IgD-negative memory B cell (primary cell): ENCODE results near the gene NOD2. TPM values are rescaled to one million over a fixed set of nuclear protein-coding genes. Genes with fewer than 3 reads are reported as not detected.
A peak's percentile ranks its signal among the peaks of the same experiment; 100 is the strongest.

Experiments
- H3K27ac Mint-ChIP-seq, 3 donors: one replicate each; pipeline ENCODE4 v1.8.0; 2020 to 2022; ENCODE audit warnings: mild to moderate bottlenecking in 3 of 3, mixed read lengths in 3 of 3, moderate library complexity in 1 of 3
- H3K27me3 Mint-ChIP-seq: one replicate; pipeline ENCODE4 v1.8.0; 2021; ENCODE audit warnings: mixed read lengths
- H3K36me3 Mint-ChIP-seq: one replicate; pipeline ENCODE4 v1.8.0; 2020; ENCODE audit warnings: mild to moderate bottlenecking, mixed read lengths
- H3K4me1 Mint-ChIP-seq, 3 donors: one replicate each; pipeline ENCODE4 v1.8.0; 2020 to 2022; ENCODE audit warnings: mixed read lengths in 3 of 3, mild to moderate bottlenecking in 1 of 3
- H3K4me3 Mint-ChIP-seq, 4 donors: one replicate each; pipeline ENCODE4 v1.8.0; 2020 to 2022; ENCODE audit warnings: mild to moderate bottlenecking in 4 of 4, mixed read lengths in 4 of 4, moderate library complexity in 3 of 4
- H3K9me3 Mint-ChIP-seq, 3 donors: one replicate each; pipeline ENCODE4 v1.8.0; 2020 to 2021; ENCODE audit warnings: mixed read lengths in 3 of 3, mild to moderate bottlenecking in 1 of 3
- polyA plus RNA-seq: library from polyadenylated mRNA; unstranded; fragments of 300-500 nt; fragmentation: Illumina TruSeq; gene quantifications from one replicate; pipeline ENCODE4 v1.2.3, GENCODE V29; 2021

The NOD2 gene
- polyA plus RNA-seq, 1 donor from 2014 or later = 0.86 TPM

DNA sequence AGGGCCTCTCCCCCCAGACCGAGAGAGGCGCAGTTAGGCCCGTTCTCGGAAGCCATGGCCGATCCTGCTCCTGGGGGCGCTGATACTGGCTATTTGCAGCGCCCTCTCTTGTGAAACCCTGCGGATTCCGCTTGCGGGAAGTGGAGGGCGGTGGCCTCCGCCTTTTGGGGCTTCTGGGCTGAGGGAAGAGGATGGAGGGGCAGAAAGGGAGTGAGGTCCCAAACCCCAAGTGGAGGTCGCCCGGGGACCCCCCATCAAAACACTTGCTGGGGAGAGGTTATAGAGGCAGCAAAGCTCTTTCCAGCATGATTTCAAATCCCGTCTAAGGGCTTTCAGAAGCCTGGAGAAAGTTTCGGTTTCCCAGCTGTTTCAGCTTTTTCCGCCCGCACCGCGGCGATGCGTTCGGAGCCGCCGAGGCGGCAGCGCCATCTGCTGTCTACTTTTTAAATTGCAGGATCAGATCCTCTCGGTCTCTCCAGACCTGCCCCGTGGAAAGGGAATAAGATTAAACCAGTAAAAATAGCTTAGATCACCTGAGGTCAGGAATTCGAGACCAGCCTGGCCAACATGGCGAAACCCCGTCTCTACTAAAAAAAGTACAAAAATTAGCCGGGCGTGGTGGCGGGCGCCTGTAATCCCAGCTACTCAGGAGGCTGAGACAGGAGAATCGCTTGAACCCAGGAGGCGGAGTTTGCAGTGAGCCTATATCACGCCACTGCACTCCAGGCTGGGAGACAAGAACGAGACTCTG is 28.1 kb upstream of the NOD2 start:
- peaks cover 0 to 2% (median 0%) of the 10 kb centered on the region in 3 donors for H3K9me3 Mint-ChIP-seq
- H3K4me1 Mint-ChIP-seq = peaks cover 13 to 23% (median 16%) of the 10 kb centered on the region in 3 donors
- H3K36me3 Mint-ChIP-seq = peaks cover 3% of the 10 kb centered on the region
- H3K27ac Mint-ChIP-seq = peak overlapping the region in 2 of 3 donors; percentile 63 to 90
- H3K27me3 Mint-ChIP-seq = no peaks in the 10 kb centered on the region
- H3K4me3 Mint-ChIP-seq = peak overlapping the region; percentile 72 to 90 (median 81)

DNA sequence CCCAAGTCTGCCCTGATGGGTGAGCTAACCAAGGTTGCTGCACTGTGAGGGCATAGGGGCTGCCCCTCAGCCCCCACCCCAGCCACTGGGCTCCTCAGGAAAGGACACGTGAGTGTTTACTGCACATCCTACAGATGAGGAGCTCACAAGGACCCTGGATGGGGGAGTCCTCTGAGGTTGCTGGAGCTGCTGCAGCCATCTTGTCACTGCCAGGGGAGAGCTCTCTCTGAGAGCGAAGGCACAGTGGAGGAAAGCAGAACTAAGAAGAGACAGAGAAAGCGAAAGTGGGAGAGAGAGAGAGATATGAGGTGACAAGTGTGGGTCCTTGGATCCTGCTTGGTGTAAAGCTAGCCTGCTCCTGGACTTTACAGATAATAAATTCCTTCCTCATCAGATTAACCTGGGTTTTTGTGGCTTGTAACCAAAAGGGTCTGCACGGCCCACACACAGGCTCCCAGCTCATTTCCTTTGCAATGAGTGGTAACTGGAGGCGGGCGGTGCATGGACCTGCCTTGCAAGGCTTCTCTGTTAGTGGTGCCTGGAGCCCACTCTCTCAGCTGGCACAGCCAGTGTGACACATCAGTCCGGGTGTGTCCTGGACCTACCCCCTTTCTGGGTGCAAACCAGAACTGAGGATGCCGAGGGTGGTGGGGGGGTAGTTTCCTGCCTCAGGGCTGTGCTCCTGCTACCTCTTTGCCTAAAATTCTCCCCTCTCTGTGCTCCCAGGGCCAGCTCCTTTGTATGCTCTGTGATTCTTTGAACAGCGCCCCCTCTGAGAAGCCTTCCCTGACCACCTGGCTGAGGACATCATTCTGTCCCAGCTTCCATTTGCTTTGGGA is 26.5 kb upstream of the NOD2 start:
- Mint-ChIP-seq H3K4me1 (peaks cover 16 to 29% (median 20%) of the 10 kb centered on the region in 3 donors), H3K36me3 (peaks cover 10% of the 10 kb centered on the region), H3K9me3 (peaks cover 0 to 6% (median 4%) of the 10 kb centered on the region in 3 donors)

DNA sequence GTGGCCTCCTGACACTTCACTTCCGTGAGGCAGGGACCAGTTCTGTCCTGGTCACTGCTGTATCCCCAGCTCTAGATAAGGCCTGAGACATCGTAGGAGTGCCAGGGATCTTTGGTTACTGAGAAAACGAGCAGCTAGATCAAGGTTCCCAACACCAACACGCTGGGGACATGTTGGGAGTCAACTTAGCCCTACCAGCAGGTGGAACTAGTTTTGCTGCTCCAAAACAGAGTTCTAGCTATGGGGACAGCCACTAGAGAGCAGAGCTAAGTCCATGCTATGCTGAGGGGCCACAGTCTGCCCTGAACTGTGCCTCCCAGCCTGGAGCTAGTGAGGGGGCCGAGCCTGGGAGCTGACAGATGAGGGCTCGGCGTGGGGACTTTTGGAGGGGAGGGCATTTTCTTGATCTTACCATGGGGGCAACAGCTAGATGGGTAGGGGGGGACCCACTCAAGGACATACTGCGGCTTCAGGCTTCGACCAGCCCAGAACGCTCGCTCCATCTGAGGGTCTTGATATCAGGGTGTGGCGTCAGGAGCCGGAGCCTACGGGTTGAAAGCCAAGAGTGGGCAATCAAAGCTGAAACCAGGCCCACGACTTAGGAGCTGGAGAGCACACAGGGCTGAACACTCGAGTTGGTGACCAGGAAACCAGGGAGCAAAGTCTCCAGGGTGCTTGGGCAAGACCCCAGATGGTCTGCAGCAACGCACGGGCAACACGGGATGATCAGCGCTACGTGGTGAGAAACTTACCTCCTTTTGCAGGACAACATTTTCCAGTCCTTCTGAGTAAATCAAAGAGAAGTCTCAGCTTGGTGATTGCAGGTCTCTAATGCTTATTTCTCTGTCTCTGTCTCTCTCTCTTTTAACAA is 25.7 kb upstream of the NOD2 start:
- Mint-ChIP-seq H3K36me3 (peaks cover 12% of the 10 kb centered on the region), H3K9me3 (peaks cover 0 to 7% (median 2%) of the 10 kb centered on the region in 3 donors), H3K4me1 (peaks cover 16 to 29% (median 20%) of the 10 kb centered on the region in 3 donors), H3K27ac (peak overlapping the region in 2 of 3 donors; percentile 36 to 80), H3K4me3 (peak overlapping the region in 1 of 4 donors; percentile 41), H3K27me3 (no peaks in the 10 kb centered on the region)

More for the DNA sequence above, 26.5 kb upstream of the NOD2 start:
- H3K4me3 Mint-ChIP-seq = peak overlapping the region; percentile 18 to 89 (median 60)
- peak overlapping the region; percentile 12 to 78 (median 76) for H3K27ac Mint-ChIP-seq
- H3K27me3 Mint-ChIP-seq = no peaks in the 10 kb centered on the region

GRCh38 chr16:50668368-50669008 is 24.9 kb upstream of the NOD2 start:
- Mint-ChIP-seq H3K27ac (peak overlapping the region in 2 of 3 donors; percentile 36 to 80), H3K36me3 (peaks cover 14% of the 10 kb centered on the region), H3K4me3 (no peak overlapping the region), H3K27me3 (no peaks in the 10 kb centered on the region), H3K4me1 (peaks cover 16 to 29% (median 20%) of the 10 kb centered on the region in 3 donors), H3K9me3 (peaks cover 2 to 7% (median 2%) of the 10 kb centered on the region in 3 donors)

DNA sequence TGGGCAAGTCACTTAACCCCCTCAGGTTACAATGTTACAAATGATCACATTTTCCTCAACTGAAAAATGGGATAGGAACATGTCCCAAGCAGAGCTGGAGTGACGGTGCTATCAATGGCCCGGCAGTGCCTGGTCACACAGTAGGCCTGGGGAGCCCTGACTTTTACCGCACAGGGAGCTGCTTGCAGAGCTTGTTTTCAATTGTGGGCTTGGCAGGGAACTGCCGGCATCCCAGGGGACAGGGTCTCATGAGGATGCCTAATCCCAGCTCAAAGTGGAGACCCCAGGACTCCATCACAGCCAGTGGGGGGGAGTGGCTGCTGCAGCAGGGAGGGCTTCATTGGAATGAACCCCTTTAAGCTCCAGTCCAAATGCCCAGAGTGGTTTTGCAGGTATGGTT is 23.7 kb upstream of the NOD2 start:
- no peaks in the 10 kb centered on the region for H3K27me3 Mint-ChIP-seq

GRCh38 chr16:50670476-50670875 is 22.9 kb upstream of the NOD2 start:
- H3K36me3 Mint-ChIP-seq = peaks cover 25% of the 10 kb centered on the region
- peaks cover 2 to 7% (median 2%) of the 10 kb centered on the region in 3 donors for H3K9me3 Mint-ChIP-seq
- H3K27me3 Mint-ChIP-seq = no peaks in the 10 kb centered on the region
- peaks cover 13 to 26% (median 18%) of the 10 kb centered on the region in 3 donors for H3K4me1 Mint-ChIP-seq
- no peak overlapping the region for H3K27ac Mint-ChIP-seq
- H3K4me3 Mint-ChIP-seq = no peak overlapping the region

More for the DNA sequence above, 23.7 kb upstream of the NOD2 start:
- Mint-ChIP-seq H3K36me3 (peaks cover 21% of the 10 kb centered on the region), H3K27ac (no peak overlapping the region), H3K4me1 (peaks cover 16 to 29% (median 20%) of the 10 kb centered on the region in 3 donors), H3K4me3 (no peak overlapping the region), H3K9me3 (peaks cover 2 to 7% (median 2%) of the 10 kb centered on the region in 3 donors)

- H3K27me3 Mint-ChIP-seq = no peaks in the 10 kb centered on the region
- H3K9me3 Mint-ChIP-seq = peaks cover 2 to 7% (median 2%) of the 10 kb centered on the region in 3 donors
- H3K27ac Mint-ChIP-seq = peak overlapping the region in 2 of 3 donors; percentile 40 to 86
- H3K4me1 Mint-ChIP-seq = peaks cover 10 to 21% (median 15%) of the 10 kb centered on the region in 3 donors
- peaks cover 24% of the 10 kb centered on the region for H3K36me3 Mint-ChIP-seq
- peak overlapping the region in 1 of 4 donors; percentile 53 for H3K4me3 Mint-ChIP-seq
Observed at GRCh38 chr16:50671644-50672260, 21.7 kb upstream of the NOD2 start.

GRCh38 chr16:50673496-50674275 is 19.7 kb upstream of the NOD2 start:
- H3K27ac Mint-ChIP-seq = no peak overlapping the region
- peaks cover 8 to 12% (median 9%) of the 10 kb centered on the region in 3 donors for H3K4me1 Mint-ChIP-seq
- peaks cover 23% of the 10 kb centered on the region for H3K36me3 Mint-ChIP-seq
- H3K9me3 Mint-ChIP-seq = peaks cover 2 to 7% (median 2%) of the 10 kb centered on the region in 3 donors
- no peak overlapping the region for H3K4me3 Mint-ChIP-seq
- no peaks in the 10 kb centered on the region for H3K27me3 Mint-ChIP-seq

DNA sequence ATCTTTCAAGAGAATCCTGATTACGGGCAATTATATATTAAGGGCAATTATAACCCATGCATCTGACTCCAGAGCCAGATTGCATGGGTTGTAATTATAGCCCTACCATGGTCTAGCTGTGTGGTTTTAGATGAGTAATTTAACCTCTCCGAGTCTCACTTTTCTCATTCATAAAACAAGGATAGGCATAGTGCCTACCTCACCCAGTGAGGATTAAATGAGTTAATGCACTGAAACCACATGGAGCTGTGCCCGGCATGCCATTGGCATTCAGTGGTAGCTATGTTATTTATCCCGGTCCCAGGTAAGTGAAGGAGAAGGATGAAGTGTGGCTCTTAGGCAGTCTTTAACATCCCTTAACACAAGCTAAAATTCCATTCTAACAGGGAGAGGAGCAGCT is 18.6 kb upstream of the NOD2 start:
- Mint-ChIP-seq H3K27ac (peak overlapping the region in 2 of 3 donors; percentile 8 to 69), H3K27me3 (peaks cover 2% of the 10 kb centered on the region), H3K9me3 (peaks cover 2 to 7% (median 2%) of the 10 kb centered on the region in 3 donors), H3K4me3 (no peak overlapping the region), H3K4me1 (peaks cover 13 to 21% (median 19%) of the 10 kb centered on the region in 3 donors), H3K36me3 (peaks cover 23% of the 10 kb centered on the region)

DNA sequence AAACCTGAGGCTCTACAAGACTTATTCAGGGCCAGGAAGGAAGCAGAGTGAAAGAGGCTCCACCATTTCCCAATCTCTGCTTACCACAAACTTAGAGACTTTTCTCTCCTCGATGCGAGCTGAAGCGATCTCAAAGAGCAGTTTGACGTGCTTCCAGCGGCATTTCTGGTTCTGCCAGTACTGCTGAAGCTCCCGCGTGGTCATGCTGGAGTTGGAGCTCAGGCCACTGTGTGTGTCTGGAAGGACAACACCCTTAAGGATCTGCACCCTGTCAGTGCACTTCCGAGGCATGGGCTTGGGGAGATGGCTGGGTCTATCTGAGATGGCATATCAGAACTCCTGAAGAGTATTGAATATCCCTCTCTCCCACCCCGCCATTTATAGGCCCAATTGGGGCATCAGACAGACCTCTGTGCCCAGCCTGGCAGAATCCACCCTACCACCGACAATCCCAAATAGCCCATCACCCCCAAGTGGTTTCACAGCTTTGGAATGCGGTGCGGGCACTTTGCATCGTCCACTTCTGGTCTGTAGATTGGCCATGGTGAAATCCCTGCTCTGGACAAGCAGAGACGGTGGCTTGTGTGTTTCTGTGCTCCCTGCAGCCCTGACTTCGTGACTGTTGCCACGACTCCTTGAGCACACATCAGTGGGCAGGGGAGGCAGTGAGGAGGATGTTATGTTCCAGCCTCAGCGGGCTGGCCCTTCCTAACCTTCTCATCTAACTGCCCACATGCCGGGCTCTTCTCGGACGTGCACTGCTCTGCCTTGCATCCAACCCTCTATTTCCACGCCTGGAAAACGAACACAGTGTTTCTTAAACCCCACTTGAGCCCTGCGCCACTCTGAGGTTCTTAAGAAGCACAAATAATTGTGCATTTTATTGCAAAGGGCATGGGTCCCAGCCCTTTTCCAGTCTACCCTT is 17.5 kb upstream of the NOD2 start:
- peak overlapping the region in 2 of 4 donors; percentile 12 to 62 for H3K4me3 Mint-ChIP-seq
- peaks cover 2% of the 10 kb centered on the region for H3K27me3 Mint-ChIP-seq
- H3K9me3 Mint-ChIP-seq = peaks cover 2 to 7% (median 2%) of the 10 kb centered on the region in 3 donors
- H3K4me1 Mint-ChIP-seq = peaks cover 14 to 26% (median 24%) of the 10 kb centered on the region in 3 donors
- peak overlapping the region in 2 of 3 donors; percentile 14 to 57 for H3K27ac Mint-ChIP-seq
- peaks cover 23% of the 10 kb centered on the region for H3K36me3 Mint-ChIP-seq

DNA sequence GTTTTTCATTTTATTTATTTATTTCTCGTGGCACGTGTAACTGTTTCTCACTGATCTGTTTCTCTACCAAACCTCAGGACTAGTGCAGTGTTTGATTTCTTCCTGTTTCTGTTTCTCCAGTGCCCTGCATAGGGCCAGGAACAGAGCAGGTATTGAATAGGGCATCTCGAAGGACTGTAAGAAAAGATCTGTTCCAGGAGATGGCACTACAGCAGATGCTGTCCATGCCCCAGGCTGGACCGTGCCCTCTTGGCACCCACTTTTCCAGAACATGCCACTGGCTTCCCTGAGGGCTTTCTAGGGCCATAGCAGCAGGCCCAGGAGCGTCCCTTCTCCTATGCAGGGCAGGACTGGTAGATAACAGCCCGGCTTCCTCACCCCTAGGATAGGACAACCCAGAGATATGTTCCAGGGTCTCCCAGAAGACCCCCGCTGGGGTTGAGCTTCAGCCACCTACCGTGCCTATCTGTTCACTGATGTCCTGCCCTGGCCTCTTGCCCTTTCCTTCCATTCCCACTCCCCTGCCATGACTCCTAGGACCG is 16.7 kb upstream of the NOD2 start:
- H3K4me3 Mint-ChIP-seq = peak overlapping the region in 1 of 4 donors; percentile 88
- peaks cover 16 to 31% (median 27%) of the 10 kb centered on the region in 3 donors for H3K4me1 Mint-ChIP-seq
- peaks cover 18% of the 10 kb centered on the region for H3K36me3 Mint-ChIP-seq

GRCh38 chr16:50677351-50677750 is 16.1 kb upstream of the NOD2 start:
- H3K4me1 Mint-ChIP-seq = peaks cover 16 to 35% (median 29%) of the 10 kb centered on the region in 3 donors
- peaks cover 2% of the 10 kb centered on the region for H3K27me3 Mint-ChIP-seq
- H3K9me3 Mint-ChIP-seq = peaks cover 0 to 2% (median 0%) of the 10 kb centered on the region in 3 donors
- H3K27ac Mint-ChIP-seq = peak overlapping the region in 2 of 3 donors; percentile 45 to 46
- H3K4me3 Mint-ChIP-seq = peak overlapping the region in 1 of 4 donors; percentile 88
- H3K36me3 Mint-ChIP-seq = peaks cover 14% of the 10 kb centered on the region

More for the DNA sequence above, 16.7 kb upstream of the NOD2 start:
- peaks cover 0 to 2% (median 2%) of the 10 kb centered on the region in 3 donors for H3K9me3 Mint-ChIP-seq
- peak overlapping the region in 1 of 3 donors; percentile 14 for H3K27ac Mint-ChIP-seq
- peaks cover 2% of the 10 kb centered on the region for H3K27me3 Mint-ChIP-seq
